AG04450 (cell line): ENCODE measurements around the gene ZNF513. TPM values are rescaled to one million over a fixed set of nuclear protein-coding genes. Genes with fewer than 3 reads are reported as not detected.

Experiments
- CTCF ChIA-PET: fragments of 300-600, 350-600 bp; formaldehyde crosslinking; extraction: SDS; loops from one replicate; lab custom pipeline; 2022; ENCODE audit warnings: antibody characterized with exemption, inconsistent platforms; lab: Charles Lee
- POLR2A ChIA-PET: fragments of 350-600 bp; formaldehyde crosslinking; extraction: SDS; loops from one replicate; lab custom pipeline; 2021; ENCODE audit warnings: antibody characterized with exemption, inconsistent platforms; lab: Yijun Ruan, JAX
- DNase-seq: peaks from one replicate; pipeline ENCODE4 v3.0.0-alpha.2; 2011; ENCODE audit warnings: low read depth, low spot score
- H3K27ac ChIP-seq: one replicate; pipeline ENCODE4 v1.5.1; 2012; ENCODE audit warnings: low read depth, low read length, control low read depth
- H3K27me3 ChIP-seq: one replicate; pipeline ENCODE4 v1.6.0; 2012; ENCODE audit warnings: low read length; ENCODE audit not compliant: control insufficient read depth, insufficient read depth
- H3K4me3 ChIP-seq: 2 replicates; pipeline ENCODE4 v1.5.1; 2011; ENCODE audit warnings: mild to moderate bottlenecking, low read depth, low read length, control low read depth
- H3K9me3 ChIP-seq: 2 replicates; pipeline ENCODE4 v1.5.1; 2012; ENCODE audit warnings: low read length; ENCODE audit not compliant: control insufficient read depth, insufficient read depth
- CTCF ChIP-seq: IDR thresholded peaks from 2 replicates; pipeline ENCODE4 v1.5.1; 2011; ENCODE audit warnings: low read depth, low read length, control low read depth, inconsistent platforms
- polyA plus RNA-seq: library from polyadenylated mRNA; depleted of rRNA; stranded (reverse); fragments of >200 nt; gene quantifications from 2 replicates; pipeline ENCODE4 v1.2.3, GENCODE V29; 2011

The ZNF513 gene
- polyA plus RNA-seq, 1 experiment, result 7.4 TPM

GRCh38 chr2:27376151-27376865 is 4.2 kb downstream of the ZNF513 start:
- DNase-seq, result no peak
- TF ChIP-seq CTCF, result no peak
- ChIA-PET POLR2A (interaction anchor here (0.6 kb wide), 1 partner anchor 306 kb away, joined by 6 read pairs; no protein-coding TSS in a partner anchor), CTCF (no interaction called here)
- H3K9me3 ChIP-seq, result no peaks in the 10 kb centered on the region; the same call in 1 of the 2 replicates
- H3K27ac ChIP-seq, result no peak overlapping the region
- no peak overlapping the region for H3K4me3 ChIP-seq
- H3K27me3 ChIP-seq, result no peaks in the 10 kb centered on the region

- no peaks in the 10 kb centered on the region; the same call in 1 of the 2 replicates for H3K9me3 ChIP-seq
- no peak overlapping the region for H3K27ac ChIP-seq
- TF ChIP-seq CTCF, result no peak
- CTCF ChIA-PET, result no interaction called here
- POLR2A ChIA-PET, result no interaction called here
- H3K4me3 ChIP-seq, result no peak overlapping the region
- no peak for DNase-seq
- no peaks in the 10 kb centered on the region for H3K27me3 ChIP-seq
Measured at GRCh38 chr2:27375513-27376099, 4.9 kb downstream of the ZNF513 start.

GRCh38 chr2:27373567-27373966 is 7.0 kb downstream of the ZNF513 start:
- ChIA-PET POLR2A (no interaction called here), CTCF (no interaction called here)
- Histone ChIP-seq H3K9me3 (no peaks in the 10 kb centered on the region; the same call in 1 of the 2 replicates), H3K27me3 (no peaks in the 10 kb centered on the region), H3K4me3 (no peak overlapping the region), H3K27ac (no peak overlapping the region)
- TF ChIP-seq CTCF, result no peak
- no peak for DNase-seq

- no peak for DNase-seq
- no peaks in the 10 kb centered on the region; the same call in 1 of the 2 replicates for H3K9me3 ChIP-seq
- no peak overlapping the region for H3K27ac ChIP-seq
- no peaks in the 10 kb centered on the region for H3K27me3 ChIP-seq
- CTCF ChIA-PET, result interaction anchor here (1.3 kb wide), 1 partner anchor 310 kb away, joined by 5 read pairs; no protein-coding TSS in a partner anchor
- no peak overlapping the region for H3K4me3 ChIP-seq
- no peak for TF ChIP-seq CTCF
- POLR2A ChIA-PET, result no interaction called here
Measured at GRCh38 chr2:27372937-27373336, 7.6 kb downstream of the ZNF513 start.
